DND-41 (cell line): ENCODE data around the gene GORASP2.

ENCODE experiments used
- EZH2 ChIP-seq: IDR thresholded peaks from 3 replicates; pipeline ENCODE4 v1.6.1; 2012; ENCODE audit warnings: borderline replicate concordance, low read depth, mild to moderate bottlenecking, moderate library complexity, low read length, inconsistent platforms; ENCODE audit not compliant: severe bottlenecking
- TF ChIP-seq, protein P1 (sequence below): IDR thresholded peaks from 2 replicates; pipeline ENCODE4 v1.5.1; 2012; ENCODE audit warnings: borderline replicate concordance, low read length, moderate library complexity, mild to moderate bottlenecking; ENCODE audit not compliant: poor library complexity, severe bottlenecking; ENCODE audit errors: extremely low read depth

GRCh38 chr2:170886386-170886785, 42.7 kb upstream of the GORASP2 start:
- TF ChIP-seq, protein P1, sequence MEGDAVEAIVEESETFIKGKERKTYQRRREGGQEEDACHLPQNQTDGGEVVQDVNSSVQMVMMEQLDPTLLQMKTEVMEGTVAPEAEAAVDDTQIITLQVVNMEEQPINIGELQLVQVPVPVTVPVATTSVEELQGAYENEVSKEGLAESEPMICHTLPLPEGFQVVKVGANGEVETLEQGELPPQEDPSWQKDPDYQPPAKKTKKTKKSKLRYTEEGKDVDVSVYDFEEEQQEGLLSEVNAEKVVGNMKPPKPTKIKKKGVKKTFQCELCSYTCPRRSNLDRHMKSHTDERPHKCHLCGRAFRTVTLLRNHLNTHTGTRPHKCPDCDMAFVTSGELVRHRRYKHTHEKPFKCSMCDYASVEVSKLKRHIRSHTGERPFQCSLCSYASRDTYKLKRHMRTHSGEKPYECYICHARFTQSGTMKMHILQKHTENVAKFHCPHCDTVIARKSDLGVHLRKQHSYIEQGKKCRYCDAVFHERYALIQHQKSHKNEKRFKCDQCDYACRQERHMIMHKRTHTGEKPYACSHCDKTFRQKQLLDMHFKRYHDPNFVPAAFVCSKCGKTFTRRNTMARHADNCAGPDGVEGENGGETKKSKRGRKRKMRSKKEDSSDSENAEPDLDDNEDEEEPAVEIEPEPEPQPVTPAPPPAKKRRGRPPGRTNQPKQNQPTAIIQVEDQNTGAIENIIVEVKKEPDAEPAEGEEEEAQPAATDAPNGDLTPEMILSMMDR: no peak
- no peak for TF ChIP-seq EZH2
